WTC11 (cell line): Measurements from ENCODE around the gene HEYL. TPM values are rescaled to one million over a fixed set of nuclear protein-coding genes. Genes with fewer than 3 reads are reported as not detected.

ENCODE experiments used
- ATAC-seq: fragments of 200-7000 bp; cut with Tn5 transposase; 2 replicates; pipeline ENCODE4 v1.10.0; 2021; ENCODE audit warnings: mild to moderate bottlenecking, moderate library complexity
- CTCF ChIA-PET: fragments of 300-600 bp; sonication (Branson Sonifier 250); formaldehyde crosslinking; loops from one replicate; lab custom pipeline; 2021; ENCODE audit warnings: antibody characterized with exemption; lab: Charles Lee
- POLR2A ChIA-PET: fragments of 350-600 bp; sonication (Branson Sonifier 250); formaldehyde crosslinking; loops from one replicate; lab custom pipeline; 2021; ENCODE audit warnings: antibody characterized with exemption; lab: Charles Lee
- DNase-seq: peaks from one replicate; pipeline ENCODE4 v3.0.0; 2021; ENCODE audit warnings: low spot score
- H3K27ac Mint-ChIP-seq: 2 replicates; pipeline ENCODE4 v1.8.0; 2021; ENCODE audit warnings: mixed read lengths
- H3K27me3 Mint-ChIP-seq: 2 replicates; pipeline ENCODE4 v1.8.0; 2021; ENCODE audit warnings: low read depth, mild to moderate bottlenecking, moderate library complexity, mixed read lengths
- H3K36me3 Mint-ChIP-seq: 2 replicates; pipeline ENCODE4 v1.8.0; 2021; ENCODE audit warnings: mixed read lengths
- H3K4me1 Mint-ChIP-seq: 2 replicates; pipeline ENCODE4 v1.8.0; 2022; ENCODE audit warnings: mixed read lengths
- H3K4me3 Mint-ChIP-seq: 2 replicates; pipeline ENCODE4 v1.8.0; 2021; ENCODE audit warnings: mild to moderate bottlenecking, moderate library complexity, mixed read lengths
- H3K9me3 Mint-ChIP-seq: 2 replicates; pipeline ENCODE4 v1.8.0; 2021; ENCODE audit warnings: mixed read lengths
- CREB1 ChIP-seq: sonication (generic); formaldehyde crosslinking; IDR thresholded peaks from 2 replicates; pipeline ENCODE4 v1.8.0; 2023; ENCODE audit warnings: mild to moderate bottlenecking, missing genetic modification reagents
- CREM ChIP-seq: sonication (generic); formaldehyde crosslinking; IDR thresholded peaks from 2 replicates; pipeline ENCODE4 v1.8.1; 2022; ENCODE audit warnings: mild to moderate bottlenecking, missing genetic modification reagents, moderate library complexity
- E2F1 ChIP-seq: sonication (generic); formaldehyde crosslinking; IDR thresholded peaks from 2 replicates; pipeline ENCODE4 v1.8.0; 2022; ENCODE audit warnings: mild to moderate bottlenecking, missing genetic modification reagents
- ELF4 ChIP-seq: sonication (generic); formaldehyde crosslinking; IDR thresholded peaks from 2 replicates; pipeline ENCODE4 v1.8.1; 2022; ENCODE audit warnings: low read depth, mild to moderate bottlenecking, moderate library complexity, missing genetic modification reagents
- ESRRA ChIP-seq: sonication (generic); formaldehyde crosslinking; IDR thresholded peaks from 2 replicates; pipeline ENCODE4 v1.8.1; 2022; ENCODE audit warnings: mild to moderate bottlenecking, missing genetic modification reagents, borderline replicate concordance
- FOXP4 ChIP-seq: sonication (generic); formaldehyde crosslinking; IDR thresholded peaks from 2 replicates; pipeline ENCODE4 v1.8.0; 2022; ENCODE audit warnings: mild to moderate bottlenecking, missing genetic modification reagents
- HMGA2 ChIP-seq: fragments of 250-450 bp; sonication (Bioruptor Pico); IDR thresholded peaks from 2 replicates; pipeline ENCODE4 v1.4.0; 2021; ENCODE audit warnings: mild to moderate bottlenecking, moderate library complexity
- HMGXB4 ChIP-seq: sonication (generic); formaldehyde crosslinking; IDR thresholded peaks from 2 replicates; pipeline ENCODE4 v1.8.1; 2023; ENCODE audit warnings: mild to moderate bottlenecking, moderate library complexity, missing genetic modification reagents
- JUN ChIP-seq: sonication (generic); formaldehyde crosslinking; IDR thresholded peaks from 2 replicates; pipeline ENCODE4 v1.8.0; 2023; ENCODE audit warnings: mild to moderate bottlenecking, missing genetic modification reagents
- NR1H2 ChIP-seq: sonication (generic); formaldehyde crosslinking; IDR thresholded peaks from 2 replicates; pipeline ENCODE4 v1.9.0; 2021; ENCODE audit warnings: mild to moderate bottlenecking, moderate library complexity, missing genetic modification reagents
- PRRX2 ChIP-seq: fragments of 250-450 bp; sonication (Bioruptor Pico); IDR thresholded peaks from 2 replicates; pipeline ENCODE4 v1.8.0; 2021; ENCODE audit warnings: mild to moderate bottlenecking
- TEAD4 ChIP-seq: sonication (generic); formaldehyde crosslinking; IDR thresholded peaks from 2 replicates; pipeline ENCODE4 v1.8.0; 2022; ENCODE audit warnings: mild to moderate bottlenecking, missing genetic modification reagents
- USF1 ChIP-seq: sonication (generic); formaldehyde crosslinking; IDR thresholded peaks from 2 replicates; pipeline ENCODE4 v1.8.0; 2022; ENCODE audit warnings: mild to moderate bottlenecking, missing genetic modification reagents
- USF2 ChIP-seq: sonication (generic); formaldehyde crosslinking; IDR thresholded peaks from 2 replicates; pipeline ENCODE4 v1.8.1; 2023; ENCODE audit warnings: mild to moderate bottlenecking, missing genetic modification reagents, moderate library complexity
- ZMAT4 ChIP-seq: fragments of 250-450 bp; sonication (Bioruptor Pico); IDR thresholded peaks from 2 replicates; pipeline ENCODE4 v1.9.0; 2021; ENCODE audit warnings: mild to moderate bottlenecking
- ZNF219 ChIP-seq: sonication (generic); formaldehyde crosslinking; IDR thresholded peaks from 2 replicates; pipeline ENCODE4 v1.8.0; 2023; ENCODE audit warnings: missing genetic modification reagents, mild to moderate bottlenecking, borderline replicate concordance
- ZNF396 ChIP-seq: fragments of 250-450 bp; sonication (Bioruptor Pico); IDR thresholded peaks from 2 replicates; pipeline ENCODE4 v1.8.0; 2021; ENCODE audit warnings: mild to moderate bottlenecking, moderate library complexity, borderline replicate concordance
- ZNF671 ChIP-seq: fragments of 250-450 bp; sonication (Bioruptor Pico); IDR thresholded peaks from 2 replicates; pipeline ENCODE4 v1.8.0; 2021; ENCODE audit warnings: mild to moderate bottlenecking
- ZSCAN18 ChIP-seq: fragments of 250-450 bp; sonication (Bioruptor Pico); IDR thresholded peaks from 2 replicates; pipeline ENCODE4 v2.1.2; 2022; ENCODE audit warnings: mild to moderate bottlenecking, moderate library complexity
- total RNA-seq: library from RNA; stranded (reverse); gene quantifications from 3 replicates; pipeline ENCODE4 v1.2.3, GENCODE V29; 2021

HEYL gene
- total RNA-seq, 1 experiment from 2014 or later: 2.3 TPM

GRCh38 chr1:39626646-39627045 is 12.8 kb downstream of the HEYL start:
- Mint-ChIP-seq H3K4me3 (no peak overlapping the region), H3K4me1 (no peaks in the 10 kb centered on the region), H3K27me3 (peaks cover 62% of the 10 kb centered on the region)

More at GRCh38 chr1:39626646-39627045, 12.8 kb downstream of the HEYL start:
- DNase-seq (no peak), ATAC-seq (no peak)
- CTCF ChIA-PET: interaction anchor here (0.7 kb wide), 2 partner anchors 16 to 31 kb away, joined by 3 to 5 read pairs; no protein-coding TSS in a partner anchor
- TF ChIP-seq ZSCAN18: no peak
- TF ChIP-seq ZMAT4 (CRISPR knock-in tag): no peak
- TF ChIP-seq USF1: no peak
- TF ChIP-seq JUN (CRISPR knock-in tag): no peak
- TF ChIP-seq ZNF219 (CRISPR knock-in tag): no peak
- no peak for TF ChIP-seq ZNF396 (CRISPR knock-in tag)
- no peak for TF ChIP-seq CREB1
- no peak for TF ChIP-seq CREM (CRISPR knock-in tag)
- TF ChIP-seq FOXP4 (CRISPR knock-in tag): no peak
- no peak for TF ChIP-seq PRRX2
- no peak for TF ChIP-seq HMGA2 (CRISPR knock-in tag)
- no peak for TF ChIP-seq E2F1 (CRISPR knock-in tag)
- no peak for TF ChIP-seq HMGXB4 (CRISPR knock-in tag)
- TF ChIP-seq TEAD4: no peak
- no peak for TF ChIP-seq ZNF671 (CRISPR knock-in tag)
- no peak for TF ChIP-seq USF2 (CRISPR knock-in tag)
- TF ChIP-seq NR1H2 (CRISPR knock-in tag): no peak
- no peak for TF ChIP-seq ELF4 (CRISPR knock-in tag)
- TF ChIP-seq ESRRA (CRISPR knock-in tag): no peak
- POLR2A ChIA-PET: no interaction called here
- Mint-ChIP-seq H3K27ac (no peak overlapping the region), H3K36me3 (no peaks in the 10 kb centered on the region), H3K9me3 (no peaks in the 10 kb centered on the region)
